Right lobe of liver (tissue), 4 donors: Measurements from ENCODE around the gene THEMIS.

Source experiments
- POLR2A ChIP-seq: fragments of 450-650 bp; IDR thresholded peaks from one replicate; pipeline ENCODE4 v1.6.1; 2017; ENCODE audit warnings: antibody characterized with exemption, mild to moderate bottlenecking
- TF ChIP-seq, protein P1 (sequence below), 4 donors: fragments of 200-600 bp in 3 of 4; fragments of 450-650 bp in 1 of 4; IDR thresholded peaks; one replicate each; pipeline versions ENCODE4 v1.5.1 to v1.8.0; 2016 to 2022; ENCODE audit warnings: antibody characterized with exemption in 4 of 4, mild to moderate bottlenecking in 2 of 4
- donor health status: DM: no; HTN: no; CAD: no.
- donor health status: DM: no; HTN: no; CAD: no.
- donor health status: DM: no; HTN: yes; CAD: no.

DNA sequence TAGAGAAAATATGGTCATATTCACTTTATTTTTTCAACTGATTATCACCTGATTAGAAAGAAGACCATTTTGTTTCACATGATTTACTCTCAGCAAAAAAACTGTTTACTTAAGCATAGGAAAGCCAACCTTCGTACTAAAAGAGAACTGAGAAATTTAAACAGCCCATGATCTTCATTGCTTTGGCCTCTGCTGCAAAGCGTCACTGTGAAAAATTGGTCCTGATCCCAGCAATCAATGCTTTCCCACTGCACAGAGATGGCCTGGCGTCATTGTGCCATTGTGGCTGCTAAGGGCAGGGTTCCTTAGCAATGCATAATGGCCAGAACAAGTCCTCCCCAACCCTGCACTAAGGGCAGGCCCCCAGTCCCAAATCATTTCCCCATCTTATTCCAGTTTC is 19.9 kb upstream of the THEMIS start:
- no peak for TF ChIP-seq POLR2A
- TF ChIP-seq, protein P1, sequence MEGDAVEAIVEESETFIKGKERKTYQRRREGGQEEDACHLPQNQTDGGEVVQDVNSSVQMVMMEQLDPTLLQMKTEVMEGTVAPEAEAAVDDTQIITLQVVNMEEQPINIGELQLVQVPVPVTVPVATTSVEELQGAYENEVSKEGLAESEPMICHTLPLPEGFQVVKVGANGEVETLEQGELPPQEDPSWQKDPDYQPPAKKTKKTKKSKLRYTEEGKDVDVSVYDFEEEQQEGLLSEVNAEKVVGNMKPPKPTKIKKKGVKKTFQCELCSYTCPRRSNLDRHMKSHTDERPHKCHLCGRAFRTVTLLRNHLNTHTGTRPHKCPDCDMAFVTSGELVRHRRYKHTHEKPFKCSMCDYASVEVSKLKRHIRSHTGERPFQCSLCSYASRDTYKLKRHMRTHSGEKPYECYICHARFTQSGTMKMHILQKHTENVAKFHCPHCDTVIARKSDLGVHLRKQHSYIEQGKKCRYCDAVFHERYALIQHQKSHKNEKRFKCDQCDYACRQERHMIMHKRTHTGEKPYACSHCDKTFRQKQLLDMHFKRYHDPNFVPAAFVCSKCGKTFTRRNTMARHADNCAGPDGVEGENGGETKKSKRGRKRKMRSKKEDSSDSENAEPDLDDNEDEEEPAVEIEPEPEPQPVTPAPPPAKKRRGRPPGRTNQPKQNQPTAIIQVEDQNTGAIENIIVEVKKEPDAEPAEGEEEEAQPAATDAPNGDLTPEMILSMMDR (IDR thresholded peaks at IDR 0.05), result no peak
